A549 treated with RU486 at 1 μM for 4 hours (cell line): Measurements from ENCODE around the gene NEUROG3. TPM values are rescaled to one million over a fixed set of nuclear protein-coding genes. Genes with fewer than 3 reads are reported as not detected.

Experiments used
- total RNA-seq: library from RNA; stranded (reverse); fragments of 200-300 nt; extraction: Qiagen RNA extraction; gene quantifications from 5 replicates; pipeline ENCODE4 v1.2.3, GENCODE V29; 2022; ENCODE audit warnings: low read depth

NEUROG3 gene
- total RNA-seq: not detected in 5 replicates

DNA sequence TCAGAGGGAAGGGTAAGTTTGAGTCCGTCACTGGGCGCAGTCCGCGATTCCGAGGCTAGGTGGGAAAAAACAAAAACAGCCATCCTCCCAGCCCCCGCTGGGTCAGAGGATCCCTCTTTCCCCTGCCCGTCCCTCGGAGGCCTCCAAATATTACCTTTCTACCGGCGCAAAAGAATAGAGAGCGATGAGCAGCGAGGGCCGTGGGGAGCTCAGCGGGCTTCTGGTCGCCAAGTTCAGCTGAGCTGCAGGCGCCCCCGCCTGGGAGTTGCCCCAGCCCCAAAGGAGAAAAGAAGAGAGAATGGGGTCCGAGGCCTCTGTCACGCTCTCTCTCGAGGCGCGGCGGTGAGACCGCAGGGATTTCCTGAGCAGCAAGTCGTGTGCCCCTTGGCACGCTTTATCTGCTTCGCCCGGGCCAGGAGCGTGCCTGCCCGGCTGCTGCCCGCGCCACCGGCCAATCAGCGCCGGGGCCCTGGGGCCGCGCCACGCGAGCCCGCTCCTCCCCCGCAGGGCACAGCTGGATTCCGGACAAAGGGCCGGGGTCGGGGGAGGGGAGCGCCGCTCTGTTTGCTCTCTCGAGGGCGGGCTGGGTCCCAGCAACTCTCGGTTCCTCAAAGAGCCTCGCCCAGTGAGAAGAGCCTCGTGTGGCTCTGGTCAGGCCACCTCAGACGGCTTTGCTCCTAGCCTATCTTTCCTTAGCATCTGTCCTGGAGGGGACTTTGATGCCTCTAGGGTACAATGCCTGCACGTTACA lies at the start of gene NEUROG3:
TSS of gene NEUROG3 (minus strand) at position 367 of the 751 bp plus-strand sequence. CDS start 379 bp downstream, outside the sequence.

Other genes with a start within 250 kb of the NEUROG3 start
- 0.07 to 0.19 TPM (median 0.16 TPM) in 5 replicates for gene TACR2, start 156.5 kb downstream of the NEUROG3 start, total RNA-seq
- gene TSPAN15, start 122.0 kb downstream of the NEUROG3 start, total RNA-seq: 87.7 to 112 TPM (median 109 TPM) in 5 replicates
- 13.9 to 20.5 TPM (median 18.8 TPM) in 5 replicates for gene FAM241B, start 56.8 kb upstream of the NEUROG3 start, total RNA-seq
- gene COL13A1, start 228.5 kb upstream of the NEUROG3 start, total RNA-seq: 0.23 to 0.35 TPM (median 0.29 TPM) in 5 replicates